HepG2 (cell line): ENCODE data around the gene PMEPA1. TPM values are rescaled to one million over a fixed set of nuclear protein-coding genes. Genes with fewer than 3 reads are reported as not detected.

Experiments used
- ATAC-seq: fragments of 200-7000 bp; cut with Tn5 transposase; 3 replicates; pipeline ENCODE4 v1.9.1; 2020; ENCODE audit warnings: mild to moderate bottlenecking, moderate library complexity
- BruUV-seq: library from RNA; stranded (reverse); fragments of 400-500 nt; replicated peaks from 2 replicates; lab custom pipeline; 2021; lab: Mats Ljungman, UMichigan
- CTCF ChIA-PET: fragments of 300-600 bp; formaldehyde crosslinking; extraction: SDS; loops from one replicate; lab custom pipeline; 2021; ENCODE audit warnings: low total read pairs, inconsistent platforms, low intra/inter-chr PET ratio; lab: Yijun Ruan, JAX
- POLR2A ChIA-PET: fragments of 350-600 bp; sonication (Branson Sonifier 250); formaldehyde crosslinking; loops from one replicate; lab custom pipeline; 2020; ENCODE audit warnings: antibody characterized with exemption, inconsistent platforms; lab: Yijun Ruan, JAX
- DNase-seq: peaks from one replicate; pipeline ENCODE4 v3.0.0-alpha.2; 2015; ENCODE audit warnings: low spot score
- FAIRE-seq: peaks from 3 replicates; lab custom pipeline; 2011; peaks lifted over from hg19 to GRCh38; lab: Jason Lieb, UNC
- H2AFZ ChIP-seq: one replicate; pipeline ENCODE4 v1.6.1; 2011; ENCODE audit warnings: low read length, inconsistent platforms
- H3K27ac ChIP-seq: fragments of 300-600 bp; 3 replicates; pipeline ENCODE4 v1.8.0; 2011; ENCODE audit warnings: mixed run types, mild to moderate bottlenecking, mixed read lengths, low read length, inconsistent platforms; ENCODE audit not compliant: insufficient read depth; ENCODE audit errors: extremely low read length
- H3K27me3 ChIP-seq, 2 experiments: fragments of 200-600 bp in 1 of 2; 2 replicates in 1 of 2; 3 replicates in 1 of 2; pipeline versions ENCODE4 v1.6.0 to v1.8.0; 2011; ENCODE audit warnings: low read length in 2 of 2, mild to moderate bottlenecking in 2 of 2, moderate library complexity in 2 of 2, inconsistent platforms in 1 of 2; ENCODE audit not compliant: insufficient read depth in 2 of 2, control insufficient read depth in 1 of 2
- H3K36me3 ChIP-seq, 2 experiments: fragments of 200-600 bp in 1 of 2; replicated peaks in 1 of 2; 2 replicates in 1 of 2; 3 replicates in 1 of 2; pipeline versions ENCODE4 v1.5.1 to v1.8.0; 2011; ENCODE audit warnings: low read length in 2 of 2, inconsistent platforms in 1 of 2; ENCODE audit not compliant: insufficient read depth in 2 of 2, control insufficient read depth in 1 of 2
- H3K4me1 ChIP-seq: 2 replicates; pipeline ENCODE4 v1.5.1; 2012; ENCODE audit warnings: low read length, inconsistent platforms; ENCODE audit not compliant: insufficient read depth
- H3K4me2 ChIP-seq: 2 replicates; pipeline ENCODE4 v1.6.0; 2011; ENCODE audit warnings: low read depth, low read length, inconsistent platforms
- H3K4me3 ChIP-seq, 3 experiments: fragments of 200-600 bp in 1 of 3; sonication (generic), shearing (Covaris generic) in 1 of 3; replicated peaks in 1 of 3; 2 replicates each; pipeline ENCODE4 v1.5.1; 2011 to 2016; ENCODE audit warnings: low read length in 3 of 3, inconsistent platforms in 2 of 3, low read depth in 2 of 3, mild to moderate bottlenecking in 2 of 3, control low read depth in 1 of 3, mixed read lengths in 1 of 3; ENCODE audit not compliant: insufficient read depth in 1 of 3
- H3K79me2 ChIP-seq: one replicate; pipeline ENCODE4 v1.6.1; 2011; ENCODE audit warnings: low read length, inconsistent platforms; ENCODE audit not compliant: insufficient read depth
- H3K9ac ChIP-seq: 2 replicates; pipeline ENCODE4 v1.6.0; 2011; ENCODE audit warnings: mild to moderate bottlenecking, low read depth, low read length, inconsistent platforms; ENCODE audit not compliant: insufficient read depth
- H3K9me3 ChIP-seq: 2 replicates; pipeline ENCODE4 v1.5.1; 2012; ENCODE audit warnings: mild to moderate bottlenecking, low read length
- H4K20me1 ChIP-seq: 2 replicates; pipeline ENCODE4 v1.6.0; 2011; ENCODE audit warnings: inconsistent platforms, mild to moderate bottlenecking, low read length, moderate library complexity; ENCODE audit not compliant: insufficient read depth
- SMAD1 ChIP-seq: sonication (generic); formaldehyde crosslinking; IDR thresholded peaks from 2 replicates; pipeline ENCODE4 v1.4.0; 2020; ENCODE audit warnings: missing genetic modification reagents, low read depth, mild to moderate bottlenecking, borderline replicate concordance
- ZBTB40 ChIP-seq, 2 experiments: fragments of 450-650 bp in 1 of 2; sonication (generic) in 1 of 2; formaldehyde crosslinking in 1 of 2; IDR thresholded peaks; 2 replicates each; pipeline versions ENCODE4 v1.6.1 to v1.8.0; 2016 to 2022; ENCODE audit warnings: antibody characterized with exemption in 1 of 2, mild to moderate bottlenecking in 1 of 2, missing genetic modification reagents in 1 of 2
- ZNF124 ChIP-seq: sonication (generic); formaldehyde crosslinking; IDR thresholded peaks from 2 replicates; pipeline ENCODE4 v1.4.0; 2020; ENCODE audit warnings: missing genetic modification reagents
- ZNF768 ChIP-seq: sonication (generic); formaldehyde crosslinking; IDR thresholded peaks from 2 replicates; pipeline ENCODE4 v1.4.0; 2020; ENCODE audit warnings: missing genetic modification reagents
- WGBS: methylation state at CpG from one replicate; pipeline ENCODE4 v1.1.6; 2017; ENCODE audit warnings: low lambda C conversion rate; 5-methylcytosine and 5-hydroxymethylcytosine counted together
- in situ Hi-C: cut with HindIII; loops from 2 replicates; pipeline ENCODE4 v1.10.0; 2017; ENCODE audit warnings: low pct_unique_long_range_greater_than_20kb; ENCODE audit not compliant: extremely low pct_ligation_motif_present
- intact Hi-C: fragments of 100-400 bp; cut with micrococcal nuclease; formaldehyde crosslinking; loops from one replicate; pipeline ENCODE4 v1.10.0; 2022; ENCODE audit not compliant: unreplicated experiment
- polyA plus RNA-seq, 8 experiments: library from polyadenylated mRNA; depleted of rRNA in 3 of 8; stranded (reverse) in 7 of 8; unstranded in 1 of 8; fragments of >200 nt; fragmentation: Illumina TruSeq in 4 of 8; extraction: Trizol in 4 of 8; gene quantifications; 2 replicates each; pipeline versions ENCODE4 v1.2.1 to v1.2.3, GENCODE V29; 2011 to 2016; ENCODE audit warnings: low read depth in 4 of 8, missing spikeins in 1 of 8, mixed read lengths in 1 of 8; ENCODE audit not compliant: insufficient read depth in 1 of 8
- total RNA-seq, 5 experiments: library from RNA; depleted of rRNA; stranded (reverse); fragments of >200 nt; fragmentation: Illumina TruSeq; extraction: Trizol; gene quantifications; 2 replicates each; pipeline ENCODE4 v1.2.3, GENCODE V29; 2016; ENCODE audit warnings: low read depth in 1 of 5

PMEPA1 gene
- total and polyA plus RNA-seq, 2 of the 13 experiments (the other 11 are each of a cell fraction or from before 2014, with no cell fraction given), result not detected

GRCh38 chr20:57744206-57744605 lies 34.4 kb upstream of the PMEPA1 start:
- no peak overlapping the region for H3K4me2 ChIP-seq
- ChIA-PET CTCF (no interaction called here), POLR2A (no interaction called here)
- no TSS peak for BruUV-seq
- H3K4me3 ChIP-seq, result no peak overlapping the region
- WGBS, result 0% methylated on average over 6 of the region's 6 CpGs
- ATAC-seq, result no peak
- H3K36me3 ChIP-seq, result no peaks in the 10 kb centered on the region
- TF ChIP-seq ZNF768, result peak; percentile 76; the same call in 1 of the 2 replicates
- no peak for TF ChIP-seq SMAD1 (CRISPR knock-in tag)
- in situ Hi-C loops, result no loop called here
- intact Hi-C loops, result no loop called here
- no peaks in the 10 kb centered on the region for H3K79me2 ChIP-seq
- H3K9ac ChIP-seq, result no peak overlapping the region
- no peaks in the 10 kb centered on the region for H4K20me1 ChIP-seq
- no peak overlapping the region for H3K27ac ChIP-seq
- H2AFZ ChIP-seq, result no peak overlapping the region
- H3K9me3 ChIP-seq, result no peaks in the 10 kb centered on the region
- DNase-seq, result no peak
- peaks cover 0 to 41% of the 10 kb centered on the region in 2 experiments for H3K27me3 ChIP-seq
- FAIRE-seq, result no peak
- no peaks in the 10 kb centered on the region for H3K4me1 ChIP-seq

GRCh38 chr20:57743450-57744095 lies 33.8 kb upstream of the PMEPA1 start:
- H3K4me1 ChIP-seq, result no peaks in the 10 kb centered on the region
- FAIRE-seq (no peak), DNase-seq (no peak), ATAC-seq (no peak)
- H3K27me3 ChIP-seq, result peaks cover 0 to 41% of the 10 kb centered on the region in 2 experiments; a peak in 4 of 5 replicates
- H3K9me3 ChIP-seq, result no peaks in the 10 kb centered on the region
- TF ChIP-seq ZNF124 (CRISPR knock-in tag) (no peak), ZBTB40 (IDR thresholded peaks at IDR 0.05) (no peak), ZBTB40 (CRISPR knock-in tag; IDR thresholded peaks at IDR 0.05) (peak; percentile 82; the same call in 1 of the 2 replicates)
- H3K4me3 ChIP-seq, result no peak overlapping the region
- no peak overlapping the region for H3K4me2 ChIP-seq
- in situ Hi-C loops, result no loop called here
- H4K20me1 ChIP-seq, result no peaks in the 10 kb centered on the region
- intact Hi-C loops, result no loop called here
- BruUV-seq, result no TSS peak
- H3K9ac ChIP-seq, result no peak overlapping the region
- no peak overlapping the region for H2AFZ ChIP-seq
- H3K79me2 ChIP-seq, result no peaks in the 10 kb centered on the region
- 20% methylated on average over 10 of the region's 10 CpGs for WGBS
- H3K36me3 ChIP-seq, result no peaks in the 10 kb centered on the region
- H3K27ac ChIP-seq, result no peak overlapping the region
- ChIA-PET POLR2A (no interaction called here), CTCF (no interaction called here)
